A549 (cell line): Measurements from ENCODE around the gene PRDM10. TPM values are rescaled to one million over a fixed set of nuclear protein-coding genes. Genes with fewer than 3 reads are reported as not detected.

Experiments used
- ATAC-seq, 2 experiments: fragments of 200-7000 bp in 1 of 2; fragments of >200 bp in 1 of 2; cut with Nextera tagmentation in 1 of 2; cut with Tn5 transposase in 1 of 2; 3 replicates each; pipeline versions ENCODE4 v1.8.0 to v1.9.1; 2018 to 2020; ENCODE audit warnings: mild to moderate bottlenecking in 1 of 2, moderate library complexity in 1 of 2
- CTCF ChIA-PET: fragments of 300-600 bp; sonication (Branson Sonifier 250); formaldehyde crosslinking; extraction: SDS; loops from one replicate; lab custom pipeline; 2021; ENCODE audit warnings: antibody characterized with exemption, inconsistent platforms; lab: Yijun Ruan, JAX
- POLR2A ChIA-PET: fragments of 350-600 bp; formaldehyde crosslinking; extraction: SDS; loops from one replicate; lab custom pipeline; 2021; ENCODE audit warnings: antibody characterized with exemption, inconsistent platforms; lab: Yijun Ruan, JAX
- DNase-seq, 2 experiments: peaks; one replicate each; pipeline versions ENCODE4 v3.0.0 to v3.0.0-alpha.2; 2011 to 2016; ENCODE audit warnings: low read depth in 1 of 2, low spot score in 1 of 2
- FAIRE-seq: peaks from 2 replicates; lab custom pipeline; 2011; peaks lifted over from hg19 to GRCh38; lab: Jason Lieb, UNC
- H3K27ac ChIP-seq, 2 experiments: fragments of >200 bp; sonication (Bioruptor Twin); formaldehyde crosslinking; 3 replicates each; pipeline ENCODE4 v1.5.1; 2016 to 2017
- H3K4me1 ChIP-seq: fragments of >200 bp; sonication (Bioruptor Twin); formaldehyde crosslinking; 3 replicates; pipeline ENCODE4 v1.6.1; 2016
- H3K4me2 ChIP-seq: fragments of >200 bp; sonication (Bioruptor Twin); formaldehyde crosslinking; 3 replicates; pipeline ENCODE4 v1.6.1; 2016
- H3K4me3 ChIP-seq: fragments of >200 bp; sonication (Bioruptor Twin); formaldehyde crosslinking; 3 replicates; pipeline ENCODE4 v1.5.1; 2016
- H3K9me3 ChIP-seq: fragments of >200 bp; sonication (Bioruptor Twin); formaldehyde crosslinking; 3 replicates; pipeline ENCODE4 v1.6.1; 2016
- BHLHE40 ChIP-seq: IDR thresholded peaks from 2 replicates; pipeline ENCODE4 v1.6.1; 2012; ENCODE audit warnings: low read depth, low read length, inconsistent platforms
- CHD4 ChIP-seq: fragments of 200-600 bp; sonication (generic); IDR thresholded peaks from 2 replicates; pipeline ENCODE4 v1.6.1; 2016; ENCODE audit warnings: antibody characterized with exemption, mild to moderate bottlenecking, borderline replicate concordance
- CTCF ChIP-seq: fragments of >200 bp; sonication (Bioruptor Twin); formaldehyde crosslinking; IDR thresholded peaks from 3 replicates; pipeline ENCODE4 v1.5.1; 2016
- E2F6 ChIP-seq: IDR thresholded peaks from 2 replicates; pipeline ENCODE4 v1.6.1; 2012; ENCODE audit warnings: low read depth, borderline replicate concordance
- EP300 ChIP-seq, 2 experiments: fragments of >200 bp; sonication (Bioruptor Twin); formaldehyde crosslinking; IDR thresholded peaks; 2 replicates in 1 of 2; 3 replicates in 1 of 2; pipeline ENCODE4 v1.6.1; 2016 to 2017
- FOSB ChIP-seq: fragments of 250-450 bp; sonication (Bioruptor Pico); IDR thresholded peaks from 2 replicates; pipeline ENCODE4 v1.5.0; 2020; ENCODE audit warnings: mild to moderate bottlenecking, moderate library complexity
- FOXS1 ChIP-seq: fragments of 250-450 bp; sonication (Bioruptor Pico); IDR thresholded peaks from 2 replicates; pipeline ENCODE4 v1.5.0; 2020; ENCODE audit warnings: mild to moderate bottlenecking, moderate library complexity
- HMGXB4 ChIP-seq: fragments of 250-450 bp; sonication (Bioruptor Pico); IDR thresholded peaks from 2 replicates; pipeline ENCODE4 v1.5.0; 2021; ENCODE audit warnings: mild to moderate bottlenecking, moderate library complexity, borderline replicate concordance
- HOXA7 ChIP-seq: fragments of 250-450 bp; sonication (Bioruptor Pico); IDR thresholded peaks from 2 replicates; pipeline ENCODE4 v1.5.0; 2020; ENCODE audit warnings: mild to moderate bottlenecking, moderate library complexity
- HOXB13 ChIP-seq: fragments of 250-450 bp; sonication (Bioruptor Pico); IDR thresholded peaks from 2 replicates; pipeline ENCODE4 v1.5.0; 2020; ENCODE audit warnings: low read depth, mild to moderate bottlenecking, moderate library complexity
- HOXB5 ChIP-seq: fragments of 250-450 bp; sonication (Bioruptor Pico); IDR thresholded peaks from 2 replicates; pipeline ENCODE4 v1.5.0; 2020; ENCODE audit warnings: mild to moderate bottlenecking, moderate library complexity
- JUN ChIP-seq, 2 experiments: fragments of >200 bp; sonication (Bioruptor Twin); formaldehyde crosslinking; IDR thresholded peaks; 2 replicates in 1 of 2; 3 replicates in 1 of 2; pipeline ENCODE4 v1.6.1; 2016 to 2017
- JUNB ChIP-seq: fragments of >200 bp; sonication (Bioruptor Twin); formaldehyde crosslinking; IDR thresholded peaks from 2 replicates; pipeline ENCODE4 v1.6.1; 2016
- KDM5A ChIP-seq: fragments of 200-600 bp; sonication (generic); IDR thresholded peaks from 2 replicates; pipeline ENCODE4 v1.6.1; 2016; ENCODE audit warnings: antibody characterized with exemption, mild to moderate bottlenecking
- MAFK ChIP-seq: fragments of 450-650 bp; IDR thresholded peaks from 2 replicates; pipeline ENCODE4 v1.6.1; 2014; ENCODE audit not compliant: partially characterized antibody
- MAX ChIP-seq: IDR thresholded peaks from 2 replicates; pipeline ENCODE4 v1.6.1; 2012
- MAZ ChIP-seq: fragments of 150-350 bp; IDR thresholded peaks from 2 replicates; pipeline ENCODE4 v1.6.1; 2014; ENCODE audit warnings: antibody characterized with exemption, low read depth, low read length, borderline replicate concordance
- MYC ChIP-seq: IDR thresholded peaks from 2 replicates; pipeline ENCODE4 v1.6.1; 2012; ENCODE audit warnings: mild to moderate bottlenecking, inconsistent platforms, low read length, improper control_type of control experiment, borderline replicate concordance
- NFE2L2 ChIP-seq: fragments of 150-350 bp; conservative IDR thresholded peaks from 2 replicates; pipeline ENCODE4 v1.6.1; 2014; ENCODE audit warnings: low read length
- RARB ChIP-seq: fragments of 250-450 bp; sonication (Bioruptor Pico); IDR thresholded peaks from 2 replicates; pipeline ENCODE4 v1.8.0; 2021; ENCODE audit warnings: mild to moderate bottlenecking, moderate library complexity
- RCOR1 ChIP-seq: fragments of 150-350 bp; IDR thresholded peaks from 2 replicates; pipeline ENCODE4 v1.6.1; 2014; ENCODE audit warnings: antibody characterized with exemption, low read length, low read depth
- RFX5 ChIP-seq: fragments of 450-650 bp; IDR thresholded peaks from 2 replicates; pipeline ENCODE4 v1.7.1; 2014; ENCODE audit warnings: antibody characterized with exemption, mild to moderate bottlenecking, moderate library complexity
- RNF2 ChIP-seq: fragments of 200-600 bp; sonication (generic); IDR thresholded peaks from 2 replicates; pipeline ENCODE4 v1.6.1; 2016; ENCODE audit warnings: low read depth, mild to moderate bottlenecking, antibody characterized with exemption, moderate library complexity, borderline replicate concordance
- SREBF2 ChIP-seq: fragments of 450-650 bp; IDR thresholded peaks from 2 replicates; pipeline ENCODE4 v1.6.1; 2014; ENCODE audit warnings: mild to moderate bottlenecking, moderate library complexity
- USF2 ChIP-seq: fragments of 450-650 bp; IDR thresholded peaks from 2 replicates; pipeline ENCODE4 v1.6.1; 2014; ENCODE audit warnings: antibody characterized with exemption
- ZC3H11A ChIP-seq: fragments of 450-650 bp; IDR thresholded peaks from 2 replicates; pipeline ENCODE4 v1.6.1; 2014; ENCODE audit warnings: antibody characterized with exemption, mild to moderate bottlenecking
- ZSCAN20 ChIP-seq: fragments of 250-450 bp; sonication (Bioruptor Pico); IDR thresholded peaks from 2 replicates; pipeline ENCODE4 v1.8.0; 2022; ENCODE audit warnings: mild to moderate bottlenecking, moderate library complexity
- WGBS: methylation state at CpG from one replicate; pipeline ENCODE4 v1.1.6; 2017; ENCODE audit errors: missing lambda C conversion rate; 5-methylcytosine and 5-hydroxymethylcytosine counted together
- polyA plus RNA-seq, 4 experiments: library from polyadenylated mRNA; depleted of rRNA in 3 of 4; stranded (reverse); fragments of >200 nt; fragmentation: RNase III in 1 of 4; extraction: RNeasy Plus Mini Kit Qiagen cat#74134 plus additional on column Dnase treatment in 1 of 4; gene quantifications; 2 replicates in 3 of 4; 3 replicates in 1 of 4; pipeline ENCODE4 v1.2.3, GENCODE V29; 2011 to 2017

Gene PRDM10
- polyA plus RNA-seq, 2 of the 4 experiments (the other 2 are of a cell fraction), result 3.1 to 4.0 TPM

GRCh38 chr11:129945373-129945772 lies 57.3 kb downstream of the PRDM10 start:
- Histone ChIP-seq H3K9me3 (no peaks in the 10 kb centered on the region), H3K4me2 (no peak overlapping the region), H3K4me3 (no peak overlapping the region), H3K27ac (no peak overlapping the region), H3K4me1 (no peaks in the 10 kb centered on the region)
- FAIRE-seq, result no peak
- no peak for ATAC-seq
- ChIA-PET CTCF (interaction anchor here (1.7 kb wide), 1 partner anchor 187 kb away, joined by 5 read pairs; no protein-coding TSS in a partner anchor), POLR2A (no interaction called here)
- no peak for DNase-seq
- no peak for TF ChIP-seq HMGXB4
- TF ChIP-seq RARB (CRISPR knock-in tag), result no peak
- TF ChIP-seq FOSB (CRISPR knock-in tag), result no peak
- no peak for TF ChIP-seq RNF2
- no peak for TF ChIP-seq NFE2L2
- no peak for TF ChIP-seq BHLHE40
- no peak for TF ChIP-seq HOXB5
- TF ChIP-seq MAX, result no peak
- no peak for TF ChIP-seq FOXS1 (CRISPR knock-in tag)
- no peak for TF ChIP-seq HOXA7 (CRISPR knock-in tag)
- no peak for TF ChIP-seq KDM5A
- TF ChIP-seq ZC3H11A, result no peak
- TF ChIP-seq JUN (IDR thresholded peaks at IDR 0.05), result no peak
- no peak for TF ChIP-seq CHD4
- TF ChIP-seq CTCF, result no peak
- no peak for TF ChIP-seq JUNB
- no peak for TF ChIP-seq MAZ
- TF ChIP-seq EP300 (IDR thresholded peaks at IDR 0.05), result no peak
- 82% methylated on average over 11 of the region's 11 CpGs for WGBS

GRCh38 chr11:129944696-129945095 lies 57.9 kb downstream of the PRDM10 start:
- DNase-seq, result no peak
- H3K4me3 ChIP-seq, result no peak overlapping the region
- TF ChIP-seq SREBF2 (no peak), MAFK (no peak), USF2 (no peak), RFX5 (no peak), MYC (no peak), E2F6 (no peak), RCOR1 (no peak), HOXB13 (no peak), ZSCAN20 (CRISPR knock-in tag) (no peak), HMGXB4 (no peak), RARB (CRISPR knock-in tag) (no peak)
- H3K27ac ChIP-seq, result no peak overlapping the region
- WGBS, result 95% methylated on average over 15 of the region's 18 CpGs
- no peak for ATAC-seq
- no peak for FAIRE-seq
- H3K9me3 ChIP-seq, result no peaks in the 10 kb centered on the region
- H3K4me2 ChIP-seq, result no peak overlapping the region
- H3K4me1 ChIP-seq, result no peaks in the 10 kb centered on the region
- ChIA-PET CTCF (no interaction called here), POLR2A (no interaction called here)
